ENCODE results near the gene SLC25A38.
"Not testable (repeated sequence)": the region's sequence is repeated elsewhere in the genome, so short reads cannot be mapped to it uniquely, and the experiment has no call there.

Gene SLC25A38

DNA sequence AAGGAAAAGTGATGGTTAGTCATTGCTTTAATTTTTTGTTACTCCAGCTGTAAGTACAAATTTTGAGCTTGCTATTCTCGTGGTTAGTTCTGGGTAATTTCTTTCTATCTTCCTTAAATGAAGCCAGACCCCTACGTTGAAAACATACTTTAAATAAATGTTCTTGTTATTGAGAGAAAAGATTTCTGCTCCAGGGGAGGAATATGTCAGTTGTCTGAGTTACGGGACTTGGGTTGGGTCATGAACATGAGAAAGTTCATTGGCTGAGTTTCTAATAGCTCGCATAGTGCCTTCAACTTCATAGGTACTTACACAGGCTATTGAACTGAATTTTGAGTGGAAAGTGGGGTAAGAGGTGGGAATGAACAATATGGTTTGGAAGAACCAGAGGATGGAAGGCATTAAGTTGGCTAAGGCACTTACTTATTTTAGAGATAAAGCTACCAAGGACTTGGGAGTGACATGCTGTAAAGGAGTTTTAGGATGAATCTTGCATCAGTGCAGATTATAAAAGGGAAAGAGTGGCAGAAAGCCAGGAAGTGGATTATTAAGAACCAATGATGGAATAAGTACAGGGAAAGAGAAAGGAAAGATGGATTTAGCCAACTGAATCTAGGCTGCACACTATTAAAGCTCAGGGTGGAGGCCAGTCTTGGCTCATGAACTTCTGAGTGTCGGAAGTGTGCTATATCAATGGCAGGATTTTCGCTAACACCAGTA is 24.8 kb downstream of the SLC25A38 start:
- DNase-seq (ENCODE audit: low spot score): no peak

- no peak for DNase-seq (ENCODE audit: low spot score)
These were observed 25.6 kb downstream of the SLC25A38 start for GRCh38 chr3:39408493-39409372.

DNA sequence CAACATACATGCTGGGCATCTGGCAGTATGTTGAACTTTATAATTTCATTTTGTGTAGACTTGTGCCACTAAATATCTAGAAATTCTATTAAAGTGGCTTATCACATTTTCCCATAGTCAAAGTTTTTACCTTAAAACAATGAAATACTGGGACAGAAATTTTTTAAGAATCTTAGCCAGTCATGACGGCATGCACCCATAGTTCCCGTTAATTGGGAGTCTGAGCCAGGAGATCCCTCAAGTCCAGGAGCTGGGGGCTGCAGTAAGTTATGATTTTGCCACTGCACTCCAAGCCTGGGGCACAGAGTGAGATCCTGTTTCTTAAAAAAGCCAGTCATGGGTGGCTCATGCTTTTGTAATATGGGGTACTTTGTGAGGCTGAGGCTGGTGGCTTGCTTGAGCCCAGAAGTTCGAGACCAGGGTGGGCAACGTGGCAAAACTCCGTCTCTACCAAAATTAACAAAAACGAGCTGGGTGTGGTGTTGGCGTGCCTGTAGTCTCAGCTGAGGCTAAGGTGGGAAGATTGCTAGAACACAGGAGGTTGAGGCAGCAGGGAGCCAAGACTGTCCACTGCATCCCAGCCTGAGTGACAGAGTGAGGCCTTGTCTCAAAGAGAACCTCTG is 26.5 kb downstream of the SLC25A38 start:
- no peak for DNase-seq (ENCODE audit: low spot score)

DNA sequence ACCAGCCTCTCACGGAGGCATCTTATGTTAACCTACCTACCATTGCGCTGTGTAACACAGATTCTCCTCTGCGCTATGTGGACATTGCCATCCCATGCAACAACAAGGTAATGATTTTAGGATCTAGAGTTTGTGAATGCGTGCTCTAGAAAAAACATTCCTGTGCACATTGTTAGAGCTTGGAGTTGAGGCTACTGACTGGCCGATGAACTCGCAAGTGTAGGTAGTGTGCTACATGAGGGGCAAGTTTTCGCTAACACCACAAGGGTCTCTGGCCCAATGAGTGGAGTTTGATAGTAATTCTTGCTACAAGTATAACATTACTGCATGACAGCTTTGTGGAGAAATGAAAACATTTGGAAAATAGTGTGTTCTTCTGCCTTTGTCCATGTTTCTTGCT is 27.7 kb downstream of the SLC25A38 start:
- no peak for DNase-seq (ENCODE audit: low spot score)

- no peak for DNase-seq (ENCODE audit: low spot score)
These were observed 29.6 kb downstream of the SLC25A38 start for GRCh38 chr3:39412668-39413260.

DNA sequence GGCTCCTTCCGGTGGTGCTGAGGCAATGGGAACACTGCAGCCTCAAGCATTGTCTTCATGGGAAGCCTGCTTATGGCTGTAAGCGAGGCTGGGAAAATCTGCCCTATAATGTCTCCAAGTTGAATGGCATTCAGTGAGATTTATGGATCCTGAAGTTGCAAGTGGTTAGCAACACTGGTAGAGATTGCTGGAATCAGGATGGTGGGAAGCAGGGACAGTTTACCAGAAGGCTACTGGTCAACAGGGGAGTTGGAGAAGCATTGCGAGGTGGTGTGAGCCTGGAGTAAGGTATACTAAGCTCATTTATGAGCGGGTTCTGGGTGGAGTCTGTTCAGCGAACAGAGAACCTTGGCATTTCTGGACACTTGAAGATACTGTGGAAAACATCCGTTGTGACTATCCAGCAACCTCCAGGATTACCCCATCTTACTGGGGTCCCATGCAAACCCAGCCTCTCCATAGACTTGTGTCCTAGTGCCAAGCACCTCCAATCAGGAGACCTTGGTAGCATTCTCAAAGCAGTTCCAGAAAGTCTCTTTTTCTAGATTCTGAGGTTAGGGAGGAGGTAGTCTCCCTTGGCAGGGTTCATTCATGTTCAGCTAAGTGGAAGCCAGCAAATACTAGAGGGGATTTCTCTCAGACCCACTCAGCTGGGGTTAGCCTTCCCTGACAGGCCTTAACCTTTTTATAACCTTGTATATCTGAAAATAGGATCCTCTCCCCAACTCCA is 30.7 kb downstream of the SLC25A38 start:
- no peak for DNase-seq (ENCODE audit: low spot score)

DNA sequence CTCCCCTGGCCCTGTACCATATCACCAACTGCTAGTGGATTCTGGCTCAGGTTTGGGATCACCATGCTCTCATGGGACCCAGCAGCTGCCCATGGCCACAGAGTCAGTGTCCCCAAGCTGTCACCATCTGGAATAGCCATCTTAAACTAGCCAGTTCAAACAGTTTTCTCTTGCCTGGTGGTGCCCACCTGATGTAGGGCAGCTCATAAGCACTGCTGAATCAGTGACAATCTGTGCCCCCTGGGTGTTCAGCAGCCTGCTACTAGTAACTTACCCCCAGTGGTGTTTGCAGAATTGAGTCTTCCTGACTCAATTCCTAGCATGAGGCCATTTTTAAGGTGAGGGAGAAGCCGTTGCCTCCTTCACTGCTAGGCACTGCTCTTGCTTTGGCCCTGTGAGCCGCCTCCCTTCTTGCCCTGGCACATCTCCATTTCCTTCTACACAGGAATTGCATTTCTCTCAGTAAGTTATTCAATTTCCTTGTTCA is 31.3 kb downstream of the SLC25A38 start:
- no peak for DNase-seq (ENCODE audit: low spot score)

DNA sequence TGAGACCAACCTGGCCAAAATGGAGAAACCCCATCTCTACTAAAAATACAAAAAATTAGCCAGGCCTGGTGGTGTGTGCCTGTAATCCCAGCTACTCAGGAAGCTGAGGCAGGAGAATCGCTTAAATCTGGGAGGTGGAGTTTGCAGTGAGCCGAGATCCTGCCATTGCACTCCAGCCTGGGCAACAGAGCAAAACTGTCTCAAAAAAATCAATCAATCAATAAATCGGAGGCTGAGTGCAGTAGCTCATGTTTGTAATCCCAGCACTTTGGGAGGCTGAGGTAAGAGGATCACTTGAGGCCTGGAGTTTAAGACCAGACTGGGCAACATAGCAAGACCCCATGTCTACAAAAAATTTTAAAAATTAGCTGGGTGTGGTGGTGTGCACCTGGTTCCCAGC is 32.1 kb downstream of the SLC25A38 start:
- DNase-seq (ENCODE audit: low spot score): not testable (repeated sequence)

DNA sequence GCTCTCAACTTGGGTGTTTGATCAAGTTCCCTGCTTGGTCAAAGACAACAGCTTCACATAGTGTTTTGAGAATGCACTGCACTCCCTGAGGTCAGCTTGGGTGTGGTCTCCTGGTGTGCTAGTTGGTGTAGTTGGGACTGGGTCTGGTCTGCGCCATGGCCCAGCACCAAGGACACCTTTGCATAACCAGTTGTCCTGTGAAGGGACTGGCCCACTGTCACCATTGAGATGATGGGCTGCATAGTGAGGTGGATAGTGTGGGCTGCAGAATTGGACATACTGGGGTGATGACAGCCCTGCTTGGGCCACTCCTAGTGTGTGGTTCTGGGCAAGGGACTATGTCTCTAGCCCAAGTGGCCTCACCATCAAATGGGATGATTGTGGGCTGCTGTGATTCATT is 32.8 kb downstream of the SLC25A38 start:
- DNase-seq (ENCODE audit: low spot score): no peak

- DNase-seq (ENCODE audit: low spot score): not testable (repeated sequence)
These were observed 33.8 kb downstream of the SLC25A38 start for GRCh38 chr3:39416998-39417397.

DNA sequence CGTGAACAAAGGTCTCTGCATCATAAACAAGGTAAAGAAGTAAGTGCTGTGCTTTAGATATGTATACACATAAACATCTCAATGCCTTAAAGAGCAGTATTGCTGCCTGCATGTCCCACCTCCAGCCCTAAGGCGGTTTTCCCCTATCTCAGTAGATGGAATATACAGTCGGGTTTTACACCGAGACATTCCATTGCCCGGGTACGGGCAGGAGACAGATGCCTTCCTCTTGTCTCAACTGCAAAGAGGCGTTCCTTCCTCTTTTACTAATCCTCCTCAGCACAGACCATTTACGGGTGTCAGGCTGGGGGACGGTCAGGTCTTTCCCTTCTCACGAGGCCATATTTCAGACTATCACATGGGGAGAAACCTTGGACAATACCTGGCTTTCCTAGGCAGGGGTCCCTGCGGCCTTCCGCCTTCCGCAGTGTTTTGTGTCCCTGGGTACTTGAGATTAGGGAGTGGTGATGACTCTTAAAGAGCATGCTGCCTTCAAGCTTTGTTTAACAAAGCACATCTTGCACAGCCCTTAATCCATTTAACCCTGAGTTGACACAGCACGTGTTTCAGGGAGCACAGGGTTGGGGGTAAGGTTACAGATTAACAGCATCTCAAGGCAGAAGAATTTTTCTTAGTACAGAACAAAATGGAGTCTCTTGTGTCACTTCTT is 35.5 kb downstream of the SLC25A38 start:
- DNase-seq (ENCODE audit: low spot score): not testable (repeated sequence)

DNA sequence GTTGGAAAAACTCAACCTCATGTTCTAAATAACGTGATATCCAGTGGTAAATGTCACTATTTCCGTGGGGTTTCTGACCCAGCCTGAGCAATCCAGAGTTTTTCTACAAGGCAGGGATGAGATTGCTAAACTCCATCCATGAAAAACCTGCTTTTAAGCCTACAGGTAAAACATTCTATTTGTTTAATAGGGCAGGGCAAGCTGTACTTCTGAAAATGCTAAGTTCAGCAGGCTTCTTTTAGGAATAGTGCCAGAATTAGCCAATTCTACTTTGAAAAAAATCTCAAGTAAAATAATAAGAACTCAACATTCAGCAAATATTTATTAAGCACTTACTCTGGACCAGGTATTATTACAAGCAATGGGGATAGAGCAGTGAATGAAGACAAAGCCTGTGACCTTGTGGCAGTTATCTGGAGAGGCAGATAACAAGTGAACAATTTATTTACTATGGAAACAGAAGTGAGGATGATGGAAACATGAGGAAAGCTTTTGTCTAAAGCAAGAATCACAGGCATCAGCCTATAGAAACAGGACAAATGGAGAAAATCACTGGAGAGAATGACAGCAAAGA is 36.7 kb downstream of the SLC25A38 start:
- DNase-seq (ENCODE audit: low spot score): no peak

- DNase-seq (ENCODE audit: low spot score): no peak
These were observed 37.4 kb downstream of the SLC25A38 start for GRCh38 chr3:39420543-39420942.

GRCh38 chr3:39423436-39423970 is 40.3 kb downstream of the SLC25A38 start:
- no peak for DNase-seq (ENCODE audit: low spot score)

DNA sequence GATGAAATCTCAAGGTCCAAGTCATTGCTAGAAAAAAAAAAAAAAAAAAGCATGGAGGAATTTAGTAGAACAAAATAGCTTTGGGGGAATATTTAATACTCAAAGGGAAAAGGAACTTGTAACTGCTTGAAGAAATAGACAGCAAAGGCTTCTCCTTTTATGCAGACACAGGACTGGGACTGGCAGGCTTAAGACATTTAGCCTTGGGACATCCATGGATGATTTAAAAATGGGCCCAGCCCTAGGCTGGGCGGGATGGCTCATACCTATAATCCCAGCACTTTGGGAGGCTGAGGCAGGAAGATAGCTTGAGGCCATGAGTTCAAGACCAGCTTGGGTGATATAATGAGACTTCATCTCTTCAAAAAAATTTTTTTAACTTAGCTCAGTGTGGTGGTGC is 43.1 kb downstream of the SLC25A38 start:
- DNase-seq (ENCODE audit: low spot score): no peak

- DNase-seq (ENCODE audit: low spot score): no peak
These were observed 44.3 kb downstream of the SLC25A38 start for GRCh38 chr3:39427506-39427905.

GRCh38 chr3:39428745-39429201 is 45.6 kb downstream of the SLC25A38 start:
- no peak for DNase-seq (ENCODE audit: low spot score)

DNA sequence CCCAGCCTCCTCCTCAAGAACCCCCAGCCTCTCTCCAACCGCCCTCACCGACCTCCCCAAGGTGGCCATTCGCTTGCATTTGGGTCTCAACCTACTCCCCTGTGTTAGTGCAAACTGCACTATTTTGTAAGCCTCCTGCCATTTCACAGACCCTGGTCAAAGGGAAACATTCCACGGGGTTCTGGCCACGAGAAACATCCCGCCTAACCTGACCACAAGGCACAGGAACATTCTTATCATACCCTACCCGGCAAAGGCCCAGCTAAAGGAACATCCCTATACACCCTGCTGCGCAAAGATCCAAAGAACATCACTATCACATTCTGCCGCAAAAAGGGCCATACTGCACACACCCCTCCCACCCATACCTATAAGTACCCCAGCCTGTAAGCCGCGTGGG is 46.3 kb downstream of the SLC25A38 start:
- DNase-seq (ENCODE audit: low spot score): no peak

GRCh38 chr3:39432342-39432741 is 49.2 kb downstream of the SLC25A38 start:
- DNase-seq (ENCODE audit: low spot score): no peak

DNA sequence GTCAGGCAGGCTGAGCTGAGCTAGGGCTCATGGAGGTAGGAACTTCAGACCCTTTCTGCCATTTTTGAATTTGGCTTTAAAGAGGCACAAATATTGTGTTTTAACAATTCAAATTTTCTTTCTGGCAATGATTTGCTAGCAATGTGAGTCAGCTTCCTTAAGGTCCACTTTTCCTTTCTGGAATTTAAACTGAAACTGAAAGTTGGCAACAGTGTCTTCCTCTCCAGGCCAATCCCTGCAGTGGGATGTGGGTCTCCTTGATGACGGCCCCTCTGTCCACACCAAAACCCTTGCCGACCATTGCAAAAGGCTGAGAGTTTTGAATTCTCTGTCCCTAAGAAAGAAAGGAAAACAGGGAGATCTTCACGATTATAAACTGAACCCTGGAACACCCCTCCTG is 50.5 kb downstream of the SLC25A38 start:
- DNase-seq (ENCODE audit: low spot score): no peak

Measured in globus pallidus (tissue), 1 donor.